Measurements from ENCODE around the gene LRRC7.

The LRRC7 gene

GRCh38 chr1:69833536-69833935 lies 265.8 kb downstream of the LRRC7 start:
- Histone ChIP-seq H3K4me1 (ENCODE audit: control insufficient read depth, insufficient read depth, low read length, poor library complexity, severe bottlenecking) (no peaks in the 10 kb centered on the region), H3K27ac (ENCODE audit: low read depth, low read length, severe bottlenecking) (no peak overlapping the region), H3K9me3 (ENCODE audit: control insufficient read depth, low read length) (no peaks in the 10 kb centered on the region), H3K4me3 (ENCODE audit: extremely low read depth, insufficient read depth, low read length, poor library complexity, severe bottlenecking) (no peak overlapping the region), H3K36me3 (ENCODE audit: control insufficient read depth, insufficient read depth, low read length) (no peaks in the 10 kb centered on the region)
- WGBS, 2 experiments (ENCODE audit: insufficient coverage in 2 of 2): 87 to 91% methylated on average over 3 of the region's 3 CpGs

- Histone ChIP-seq H3K4me3 (ENCODE audit: extremely low read depth, insufficient read depth, low read length, poor library complexity, severe bottlenecking) (no peak overlapping the region), H3K9me3 (ENCODE audit: control insufficient read depth, low read length) (no peaks in the 10 kb centered on the region)
- no CpG with 5 or more reads among the region's 2 CpGs for WGBS, 2 experiments (ENCODE audit: insufficient coverage in 2 of 2)
These were observed 266.6 kb downstream of the LRRC7 start for GRCh38 chr1:69834336-69834735.

GRCh38 chr1:69835955-69836354 lies 268.2 kb downstream of the LRRC7 start:
- Histone ChIP-seq H3K4me1 (ENCODE audit: control insufficient read depth, insufficient read depth, low read length, poor library complexity, severe bottlenecking) (no peaks in the 10 kb centered on the region), H3K9me3 (ENCODE audit: control insufficient read depth, low read length) (no peaks in the 10 kb centered on the region), H3K27ac (ENCODE audit: low read depth, low read length, severe bottlenecking) (no peak overlapping the region), H3K4me3 (ENCODE audit: extremely low read depth, insufficient read depth, low read length, poor library complexity, severe bottlenecking) (no peak overlapping the region), H3K36me3 (ENCODE audit: control insufficient read depth, insufficient read depth, low read length) (no peaks in the 10 kb centered on the region)
- 55 to 60% methylated on average over 1 to 2 of the region's 2 CpGs for WGBS, 2 experiments (ENCODE audit: insufficient coverage in 2 of 2)

More at GRCh38 chr1:69834336-69834735, 266.6 kb downstream of the LRRC7 start:
- H3K27ac ChIP-seq (ENCODE audit: low read depth, low read length, severe bottlenecking): no peak overlapping the region
- H3K36me3 ChIP-seq (ENCODE audit: control insufficient read depth, insufficient read depth, low read length): no peaks in the 10 kb centered on the region
- H3K4me1 ChIP-seq (ENCODE audit: control insufficient read depth, insufficient read depth, low read length, poor library complexity, severe bottlenecking): no peaks in the 10 kb centered on the region

DNA sequence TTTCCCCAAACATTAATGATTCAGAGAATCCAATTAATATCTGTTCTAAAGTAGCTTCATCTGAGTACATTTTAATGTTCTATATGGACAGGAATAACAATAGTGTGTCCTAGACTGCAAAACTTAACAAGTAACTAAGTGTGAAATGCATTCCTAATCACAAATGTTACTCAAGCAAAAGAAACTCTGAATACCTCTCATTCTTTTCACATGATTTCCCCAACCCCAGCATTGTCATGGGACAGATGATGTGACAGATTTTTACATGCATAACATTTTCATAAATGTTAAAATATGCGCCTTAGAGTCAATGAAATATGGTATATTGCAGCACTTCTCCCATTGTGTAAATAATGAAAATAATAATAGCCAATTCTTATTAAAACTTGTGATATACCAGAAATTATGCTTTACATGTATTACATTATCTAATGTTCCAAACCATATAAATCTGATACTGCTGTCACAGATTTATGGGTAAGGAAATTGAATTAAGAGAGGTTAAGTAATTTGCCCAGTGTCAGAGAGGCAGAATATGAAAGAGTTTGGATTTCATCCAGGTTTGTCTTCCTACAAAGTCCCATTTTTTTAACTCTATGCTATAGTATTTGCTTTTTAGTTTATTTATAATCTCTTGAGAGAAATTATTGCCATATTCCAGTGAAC lies 269.4 kb downstream of the LRRC7 start:
- Histone ChIP-seq H3K36me3 (ENCODE audit: control insufficient read depth, insufficient read depth, low read length) (no peaks in the 10 kb centered on the region), H3K4me1 (ENCODE audit: control insufficient read depth, insufficient read depth, low read length, poor library complexity, severe bottlenecking) (no peaks in the 10 kb centered on the region), H3K27ac (ENCODE audit: low read depth, low read length, severe bottlenecking) (no peak overlapping the region), H3K9me3 (ENCODE audit: control insufficient read depth, low read length) (no peaks in the 10 kb centered on the region), H3K4me3 (ENCODE audit: extremely low read depth, insufficient read depth, low read length, poor library complexity, severe bottlenecking) (no peak overlapping the region)
- no CpG with 5 or more reads among the region's 1 CpG for WGBS, 2 experiments (ENCODE audit: insufficient coverage in 2 of 2)

DNA sequence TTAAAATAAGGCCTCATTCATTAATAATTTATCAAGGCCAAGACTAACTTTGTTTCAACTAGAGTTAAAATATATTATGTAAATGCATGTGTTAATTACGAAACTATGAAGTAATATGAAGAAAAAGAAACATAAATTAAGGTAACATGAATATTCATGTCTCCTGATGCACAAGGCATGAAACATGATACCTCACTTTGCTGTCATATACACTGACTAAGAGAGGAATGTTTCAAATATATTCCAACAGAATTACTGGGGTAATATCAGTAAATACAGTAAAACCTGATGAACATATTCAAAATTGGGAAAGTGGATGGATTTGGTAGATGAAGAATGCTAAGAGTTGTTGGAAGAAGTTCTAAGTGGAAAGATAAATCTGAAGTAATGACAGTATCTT lies 274.6 kb downstream of the LRRC7 start:
- Histone ChIP-seq H3K36me3 (ENCODE audit: control insufficient read depth, insufficient read depth, low read length) (no peaks in the 10 kb centered on the region), H3K27ac (ENCODE audit: low read depth, low read length, severe bottlenecking) (no peak overlapping the region), H3K4me1 (ENCODE audit: control insufficient read depth, insufficient read depth, low read length, poor library complexity, severe bottlenecking) (no peaks in the 10 kb centered on the region), H3K4me3 (ENCODE audit: extremely low read depth, insufficient read depth, low read length, poor library complexity, severe bottlenecking) (no peak overlapping the region), H3K9me3 (ENCODE audit: control insufficient read depth, low read length) (no peaks in the 10 kb centered on the region)
- WGBS, 2 experiments (ENCODE audit: insufficient coverage in 2 of 2): no CpG with 5 or more reads among the region's 1 CpG

- H3K9me3 ChIP-seq (ENCODE audit: control insufficient read depth, low read length): no peaks in the 10 kb centered on the region
- no peak overlapping the region for H3K27ac ChIP-seq (ENCODE audit: low read depth, low read length, severe bottlenecking)
- no peak overlapping the region for H3K4me3 ChIP-seq (ENCODE audit: extremely low read depth, insufficient read depth, low read length, poor library complexity, severe bottlenecking)
- no CpG with 5 or more reads among the region's 1 CpG for WGBS, 2 experiments (ENCODE audit: insufficient coverage in 2 of 2)
- H3K36me3 ChIP-seq (ENCODE audit: control insufficient read depth, insufficient read depth, low read length): no peaks in the 10 kb centered on the region
- no peaks in the 10 kb centered on the region for H3K4me1 ChIP-seq (ENCODE audit: control insufficient read depth, insufficient read depth, low read length, poor library complexity, severe bottlenecking)
These were observed 277.9 kb downstream of the LRRC7 start for GRCh38 chr1:69845655-69846054.

- H3K9me3 ChIP-seq (ENCODE audit: control insufficient read depth, low read length): no peaks in the 10 kb centered on the region
- H3K27ac ChIP-seq (ENCODE audit: low read depth, low read length, severe bottlenecking): no peak overlapping the region
- no peaks in the 10 kb centered on the region for H3K4me1 ChIP-seq (ENCODE audit: control insufficient read depth, insufficient read depth, low read length, poor library complexity, severe bottlenecking)
- WGBS, 2 experiments (ENCODE audit: insufficient coverage in 2 of 2): 100% methylated on average over 2 of the region's 3 CpGs; no CpG with 5 or more reads in 1 of the 2 experiments
- H3K36me3 ChIP-seq (ENCODE audit: control insufficient read depth, insufficient read depth, low read length): no peaks in the 10 kb centered on the region
- no peak overlapping the region for H3K4me3 ChIP-seq (ENCODE audit: extremely low read depth, insufficient read depth, low read length, poor library complexity, severe bottlenecking)
These were observed 278.5 kb downstream of the LRRC7 start for GRCh38 chr1:69846267-69846666.

DNA sequence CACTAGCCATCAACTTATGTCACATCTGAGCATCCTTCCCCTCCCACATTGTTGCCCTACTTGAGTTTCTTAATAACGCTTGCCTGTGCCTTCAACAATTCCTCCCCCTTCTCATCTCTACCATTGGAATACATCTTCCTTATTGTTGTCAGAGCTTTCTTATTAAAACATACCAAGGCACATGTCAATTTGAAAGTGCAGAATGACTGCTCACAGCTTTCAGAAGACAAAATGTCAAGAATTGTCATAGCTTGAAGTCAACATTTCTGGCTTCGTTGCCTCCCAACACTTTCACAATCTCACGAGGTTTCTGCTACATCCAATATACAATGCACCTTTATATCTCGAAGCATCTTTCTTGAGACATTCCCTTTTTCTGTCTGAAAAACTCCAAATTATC lies 279.9 kb downstream of the LRRC7 start:
- H3K4me1 ChIP-seq (ENCODE audit: control insufficient read depth, insufficient read depth, low read length, poor library complexity, severe bottlenecking): no peaks in the 10 kb centered on the region
- no peaks in the 10 kb centered on the region for H3K9me3 ChIP-seq (ENCODE audit: control insufficient read depth, low read length)
- no peak overlapping the region for H3K4me3 ChIP-seq (ENCODE audit: extremely low read depth, insufficient read depth, low read length, poor library complexity, severe bottlenecking)
- 94 to 100% methylated on average over 1 to 4 of the region's 4 CpGs for WGBS, 2 experiments (ENCODE audit: insufficient coverage in 2 of 2)
- no peaks in the 10 kb centered on the region for H3K36me3 ChIP-seq (ENCODE audit: control insufficient read depth, insufficient read depth, low read length)
- no peak overlapping the region for H3K27ac ChIP-seq (ENCODE audit: low read depth, low read length, severe bottlenecking)

DNA sequence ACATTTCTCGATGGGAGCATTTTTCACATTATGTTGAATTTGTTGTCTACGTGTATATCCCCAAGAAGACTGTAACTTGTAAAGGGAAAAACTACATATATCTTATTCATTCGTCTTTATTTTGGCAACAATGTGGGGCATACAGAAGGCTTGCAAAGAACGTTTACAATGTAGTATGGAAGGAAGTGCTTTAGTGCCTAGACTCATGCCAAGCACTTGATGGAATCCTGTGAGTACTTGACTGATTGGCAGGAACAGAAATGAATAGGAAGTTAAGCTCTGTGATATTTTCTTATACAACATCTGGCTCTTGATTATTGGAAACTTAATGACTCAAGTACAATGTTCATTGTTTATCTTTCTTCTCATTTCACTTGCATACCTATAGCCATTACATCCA lies 284.4 kb downstream of the LRRC7 start:
- H3K27ac ChIP-seq (ENCODE audit: low read depth, low read length, severe bottlenecking): no peak overlapping the region
- H3K4me1 ChIP-seq (ENCODE audit: control insufficient read depth, insufficient read depth, low read length, poor library complexity, severe bottlenecking): no peaks in the 10 kb centered on the region
- H3K9me3 ChIP-seq (ENCODE audit: control insufficient read depth, low read length): no peaks in the 10 kb centered on the region
- no CpG with 5 or more reads among the region's 4 CpGs for WGBS, 2 experiments (ENCODE audit: insufficient coverage in 2 of 2)
- no peaks in the 10 kb centered on the region for H3K36me3 ChIP-seq (ENCODE audit: control insufficient read depth, insufficient read depth, low read length)
- H3K4me3 ChIP-seq (ENCODE audit: extremely low read depth, insufficient read depth, low read length, poor library complexity, severe bottlenecking): no peak overlapping the region

DNA sequence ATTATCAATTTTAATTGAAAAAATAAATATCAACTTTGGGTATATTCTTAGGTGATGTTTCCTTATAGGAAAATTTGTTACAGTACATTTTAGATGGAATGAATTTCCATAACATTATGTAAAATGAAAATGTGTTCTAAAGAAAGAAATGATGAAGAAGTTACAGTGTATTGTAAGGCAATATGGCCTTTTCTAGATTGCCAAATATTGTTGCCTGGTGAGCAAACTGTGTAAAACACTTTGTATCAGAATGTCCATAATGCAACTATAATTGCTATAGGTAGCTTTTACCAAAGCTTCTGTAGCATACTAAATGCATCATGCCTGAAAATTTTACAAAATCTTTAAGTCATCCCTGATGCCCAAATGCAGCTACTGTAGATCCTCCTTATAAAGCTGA lies 285.0 kb downstream of the LRRC7 start:
- Histone ChIP-seq H3K9me3 (ENCODE audit: control insufficient read depth, low read length) (no peaks in the 10 kb centered on the region), H3K36me3 (ENCODE audit: control insufficient read depth, insufficient read depth, low read length) (no peaks in the 10 kb centered on the region), H3K4me3 (ENCODE audit: extremely low read depth, insufficient read depth, low read length, poor library complexity, severe bottlenecking) (no peak overlapping the region), H3K4me1 (ENCODE audit: control insufficient read depth, insufficient read depth, low read length, poor library complexity, severe bottlenecking) (no peaks in the 10 kb centered on the region), H3K27ac (ENCODE audit: low read depth, low read length, severe bottlenecking) (no peak overlapping the region)

DNA sequence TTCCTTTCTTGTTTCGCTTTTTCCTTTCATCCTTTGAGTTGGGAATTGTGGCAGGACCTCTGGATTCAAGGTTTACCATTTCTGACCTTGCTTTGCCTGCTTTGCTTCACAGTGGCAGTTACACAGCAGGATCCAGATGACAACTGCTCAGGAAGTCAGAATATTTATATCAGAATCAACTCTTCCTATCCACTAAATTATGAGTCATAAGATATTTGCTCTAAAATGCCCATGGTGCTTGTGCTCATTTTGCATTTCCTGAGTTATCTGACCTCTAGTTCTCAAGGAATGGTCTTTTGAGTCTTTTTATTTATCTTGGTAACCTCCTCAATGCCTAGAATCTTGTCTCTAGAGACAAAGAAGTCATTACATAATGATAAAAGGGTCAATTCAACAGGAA lies 290.8 kb downstream of the LRRC7 start:
- 100% methylated on average over 1 of the region's 1 CpG; no CpG with 5 or more reads in 1 of the 2 experiments for WGBS, 2 experiments (ENCODE audit: insufficient coverage in 2 of 2)
- no peaks in the 10 kb centered on the region for H3K4me1 ChIP-seq (ENCODE audit: control insufficient read depth, insufficient read depth, low read length, poor library complexity, severe bottlenecking)
- H3K27ac ChIP-seq (ENCODE audit: low read depth, low read length, severe bottlenecking): no peak overlapping the region
- H3K36me3 ChIP-seq (ENCODE audit: control insufficient read depth, insufficient read depth, low read length): no peaks in the 10 kb centered on the region
- no peak overlapping the region for H3K4me3 ChIP-seq (ENCODE audit: extremely low read depth, insufficient read depth, low read length, poor library complexity, severe bottlenecking)
- no peaks in the 10 kb centered on the region for H3K9me3 ChIP-seq (ENCODE audit: control insufficient read depth, low read length)
